Type B pancreatic cell (in vitro differentiated cells): ENCODE data around the gene ARHGAP8. TPM values are rescaled to one million over a fixed set of nuclear protein-coding genes. Genes with fewer than 3 reads are reported as not detected.

Experiments used
- DNase-seq: peaks from one replicate; pipeline ENCODE4 v3.0.0; 2021; ENCODE audit warnings: mixed read lengths; ENCODE audit not compliant: unreplicated experiment; ENCODE audit errors: extremely low spot score
- H3K27ac Mint-ChIP-seq: 2 replicates; pipeline ENCODE4 v1.8.0; 2021; ENCODE audit warnings: mild to moderate bottlenecking, mixed read lengths
- H3K27me3 Mint-ChIP-seq: 2 replicates; pipeline ENCODE4 v1.8.0; 2021; ENCODE audit warnings: mixed read lengths
- H3K36me3 Mint-ChIP-seq: 2 replicates; pipeline ENCODE4 v1.8.0; 2021; ENCODE audit warnings: mixed read lengths
- H3K4me1 Mint-ChIP-seq: one replicate; pipeline ENCODE4 v1.8.0; 2021; ENCODE audit warnings: mixed read lengths; ENCODE audit not compliant: unreplicated experiment
- H3K4me3 Mint-ChIP-seq: 2 replicates; pipeline ENCODE4 v1.8.0; 2021; ENCODE audit warnings: mild to moderate bottlenecking, mixed read lengths
- H3K9me3 Mint-ChIP-seq: 2 replicates; pipeline ENCODE4 v1.8.0; 2021; ENCODE audit warnings: mixed read lengths
- CTCF ChIP-seq: fragments of 200-600 bp; sonication (generic); conservative IDR thresholded peaks from 2 replicates; pipeline ENCODE4 v1.5.0; 2021; ENCODE audit warnings: antibody characterized with exemption, mild to moderate bottlenecking
- total RNA-seq: library from RNA; stranded (reverse); gene quantifications from 2 replicates; pipeline ENCODE4 v1.2.1, GENCODE V29; 2021; ENCODE audit warnings: low replicate concordance

Gene ARHGAP8
- total RNA-seq, 1 donor from 2014 or later: 18.0 TPM

GRCh38 chr22:44869196-44869595 is 116.8 kb downstream of the ARHGAP8 start:
- no peak overlapping the region for H3K4me3 Mint-ChIP-seq
- H3K27me3 Mint-ChIP-seq: no peaks in the 10 kb centered on the region
- peak overlapping the region; percentile 6 for H3K27ac Mint-ChIP-seq

GRCh38 chr22:44870021-44870420 is 117.6 kb downstream of the ARHGAP8 start:
- peaks cover 3% of the 10 kb centered on the region for H3K36me3 Mint-ChIP-seq
- peak overlapping the region; percentile 1 for H3K27ac Mint-ChIP-seq
- peaks cover 8% of the 10 kb centered on the region for H3K4me1 Mint-ChIP-seq
- no peaks in the 10 kb centered on the region for H3K9me3 Mint-ChIP-seq
- TF ChIP-seq CTCF: no peak
- H3K27me3 Mint-ChIP-seq: no peaks in the 10 kb centered on the region
- DNase-seq: no peak
- H3K4me3 Mint-ChIP-seq: no peak overlapping the region

More at GRCh38 chr22:44869196-44869595, 116.8 kb downstream of the ARHGAP8 start:
- no peak for TF ChIP-seq CTCF
- Mint-ChIP-seq H3K4me1 (peaks cover 8% of the 10 kb centered on the region), H3K9me3 (no peaks in the 10 kb centered on the region), H3K36me3 (peaks cover 3% of the 10 kb centered on the region)
- DNase-seq: no peak

GRCh38 chr22:44871782-44872181 is 119.4 kb downstream of the ARHGAP8 start:
- DNase-seq: no peak

GRCh38 chr22:44876921-44877320 is 124.5 kb downstream of the ARHGAP8 start:
- TF ChIP-seq CTCF: no peak
- no peak for DNase-seq
- Mint-ChIP-seq H3K4me1 (no peaks in the 10 kb centered on the region), H3K36me3 (peaks cover 15% of the 10 kb centered on the region), H3K27ac (no peak overlapping the region), H3K4me3 (no peak overlapping the region), H3K9me3 (peaks cover 6% of the 10 kb centered on the region), H3K27me3 (no peaks in the 10 kb centered on the region)

More at GRCh38 chr22:44871782-44872181, 119.4 kb downstream of the ARHGAP8 start:
- TF ChIP-seq CTCF: no peak
- peaks cover 3% of the 10 kb centered on the region for H3K9me3 Mint-ChIP-seq
- no peak overlapping the region for H3K4me3 Mint-ChIP-seq
- peaks cover 8% of the 10 kb centered on the region for H3K4me1 Mint-ChIP-seq
- H3K27ac Mint-ChIP-seq: no peak overlapping the region
- H3K27me3 Mint-ChIP-seq: no peaks in the 10 kb centered on the region
- H3K36me3 Mint-ChIP-seq: peaks cover 8% of the 10 kb centered on the region

GRCh38 chr22:44878483-44879300 is 126.3 kb downstream of the ARHGAP8 start:
- Mint-ChIP-seq H3K27ac (no peak overlapping the region), H3K4me1 (no peaks in the 10 kb centered on the region), H3K9me3 (peaks cover 6% of the 10 kb centered on the region), H3K4me3 (no peak overlapping the region), H3K27me3 (no peaks in the 10 kb centered on the region), H3K36me3 (peaks cover 11% of the 10 kb centered on the region)
- no peak for DNase-seq
- TF ChIP-seq CTCF: no peak
